ENCODE results near the gene GANAB. TPM values are rescaled to one million over a fixed set of nuclear protein-coding genes. Genes with fewer than 3 reads are reported as not detected.

The GANAB gene
- total and polyA plus RNA-seq, 4 donors, result 45.2 to 209 (median 148) TPM

GRCh38 chr11:62601372-62602140 lies 44.9 kb downstream of the GANAB start, which contains the start of gene MTA2:
Gene MTA2, minus strand, starts transcription at chr11:62601865. Its CDS starts 415 bp downstream, at chr11:62601450.
- TF ChIP-seq FOXA2 (IDR thresholded peaks at IDR 0.05) (no peak), RXRA (IDR thresholded peaks at IDR 0.05) (no peak), SP1 (IDR thresholded peaks at IDR 0.05) (peak; percentile 51), RAD21 (IDR thresholded peaks at IDR 0.05) (no peak), NR2F2 (IDR thresholded peaks at IDR 0.05) (peak; percentile 50), FOXA1 (IDR thresholded peaks at IDR 0.05) (peak; percentile 21), HNF4G (IDR thresholded peaks at IDR 0.05) (peak; percentile 92), EGR1 (IDR thresholded peaks at IDR 0.05; ENCODE audit: low read depth in 2 of 2) (peak; percentile 30 to 64), ZBTB33 (IDR thresholded peaks at IDR 0.05) (peak; percentile 94), GABPA (IDR thresholded peaks at IDR 0.05 in 1 of 2, conservative IDR thresholded peaks at IDR 0.05 in 1 of 2) (peak; percentile 67 to 87), MAX (IDR thresholded peaks at IDR 0.05) (no peak), YY1 (IDR thresholded peaks at IDR 0.05) (peak; percentile 36), ATF3 (IDR thresholded peaks at IDR 0.05) (no peak), TAF1 (conservative IDR thresholded peaks at IDR 0.05) (no peak), HNF4A (conservative IDR thresholded peaks at IDR 0.05) (no peak), JUND (IDR thresholded peaks at IDR 0.05) (no peak)
- TF ChIP-seq, protein P1, sequence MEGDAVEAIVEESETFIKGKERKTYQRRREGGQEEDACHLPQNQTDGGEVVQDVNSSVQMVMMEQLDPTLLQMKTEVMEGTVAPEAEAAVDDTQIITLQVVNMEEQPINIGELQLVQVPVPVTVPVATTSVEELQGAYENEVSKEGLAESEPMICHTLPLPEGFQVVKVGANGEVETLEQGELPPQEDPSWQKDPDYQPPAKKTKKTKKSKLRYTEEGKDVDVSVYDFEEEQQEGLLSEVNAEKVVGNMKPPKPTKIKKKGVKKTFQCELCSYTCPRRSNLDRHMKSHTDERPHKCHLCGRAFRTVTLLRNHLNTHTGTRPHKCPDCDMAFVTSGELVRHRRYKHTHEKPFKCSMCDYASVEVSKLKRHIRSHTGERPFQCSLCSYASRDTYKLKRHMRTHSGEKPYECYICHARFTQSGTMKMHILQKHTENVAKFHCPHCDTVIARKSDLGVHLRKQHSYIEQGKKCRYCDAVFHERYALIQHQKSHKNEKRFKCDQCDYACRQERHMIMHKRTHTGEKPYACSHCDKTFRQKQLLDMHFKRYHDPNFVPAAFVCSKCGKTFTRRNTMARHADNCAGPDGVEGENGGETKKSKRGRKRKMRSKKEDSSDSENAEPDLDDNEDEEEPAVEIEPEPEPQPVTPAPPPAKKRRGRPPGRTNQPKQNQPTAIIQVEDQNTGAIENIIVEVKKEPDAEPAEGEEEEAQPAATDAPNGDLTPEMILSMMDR (IDR thresholded peaks at IDR 0.05; ENCODE audit: low read depth, low read length, missing input control), result no peak
- TF ChIP-seq, protein P2, sequence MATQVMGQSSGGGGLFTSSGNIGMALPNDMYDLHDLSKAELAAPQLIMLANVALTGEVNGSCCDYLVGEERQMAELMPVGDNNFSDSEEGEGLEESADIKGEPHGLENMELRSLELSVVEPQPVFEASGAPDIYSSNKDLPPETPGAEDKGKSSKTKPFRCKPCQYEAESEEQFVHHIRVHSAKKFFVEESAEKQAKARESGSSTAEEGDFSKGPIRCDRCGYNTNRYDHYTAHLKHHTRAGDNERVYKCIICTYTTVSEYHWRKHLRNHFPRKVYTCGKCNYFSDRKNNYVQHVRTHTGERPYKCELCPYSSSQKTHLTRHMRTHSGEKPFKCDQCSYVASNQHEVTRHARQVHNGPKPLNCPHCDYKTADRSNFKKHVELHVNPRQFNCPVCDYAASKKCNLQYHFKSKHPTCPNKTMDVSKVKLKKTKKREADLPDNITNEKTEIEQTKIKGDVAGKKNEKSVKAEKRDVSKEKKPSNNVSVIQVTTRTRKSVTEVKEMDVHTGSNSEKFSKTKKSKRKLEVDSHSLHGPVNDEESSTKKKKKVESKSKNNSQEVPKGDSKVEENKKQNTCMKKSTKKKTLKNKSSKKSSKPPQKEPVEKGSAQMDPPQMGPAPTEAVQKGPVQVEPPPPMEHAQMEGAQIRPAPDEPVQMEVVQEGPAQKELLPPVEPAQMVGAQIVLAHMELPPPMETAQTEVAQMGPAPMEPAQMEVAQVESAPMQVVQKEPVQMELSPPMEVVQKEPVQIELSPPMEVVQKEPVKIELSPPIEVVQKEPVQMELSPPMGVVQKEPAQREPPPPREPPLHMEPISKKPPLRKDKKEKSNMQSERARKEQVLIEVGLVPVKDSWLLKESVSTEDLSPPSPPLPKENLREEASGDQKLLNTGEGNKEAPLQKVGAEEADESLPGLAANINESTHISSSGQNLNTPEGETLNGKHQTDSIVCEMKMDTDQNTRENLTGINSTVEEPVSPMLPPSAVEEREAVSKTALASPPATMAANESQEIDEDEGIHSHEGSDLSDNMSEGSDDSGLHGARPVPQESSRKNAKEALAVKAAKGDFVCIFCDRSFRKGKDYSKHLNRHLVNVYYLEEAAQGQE (IDR thresholded peaks at IDR 0.05), result no peak
- peak within 1 kb of the TSS; percentile 82 to 87 (median 87) for H3K4me3 ChIP-seq (ENCODE audit: low read depth in 1 of 3, low read length in 3 of 3)
- peak within 1 kb of the TSS; percentile 89 to 92 for H3K9ac ChIP-seq (ENCODE audit: low read depth in 1 of 2, low read length in 2 of 2)
- peak within 1 kb of the TSS; percentile 89 to 90 for H3K27ac ChIP-seq (ENCODE audit: low read depth in 1 of 2, low read length in 2 of 2)
- DNase-seq (ENCODE audit: low spot score), result peak; percentile 100
- under 1% methylated on average over 83 of the region's 83 CpGs for WGBS
- H3K4me1 ChIP-seq (ENCODE audit: control insufficient read depth in 4 of 4, insufficient read depth in 4 of 4, low read length in 3 of 4), result peaks cover 8 to 40% (median 26%) of the 10 kb centered on the region in 4 donors
- H3K9me3 ChIP-seq (ENCODE audit: control insufficient read depth in 4 of 4, low read length in 3 of 4), result no peaks in the 10 kb centered on the region
- H3K36me3 ChIP-seq (ENCODE audit: control insufficient read depth in 4 of 4, insufficient read depth in 3 of 4, low read depth in 1 of 4, low read length in 3 of 4), result peaks cover 4 to 24% (median 15%) of the 10 kb centered on the region in 4 donors
- H3K27me3 ChIP-seq (ENCODE audit: control insufficient read depth in 4 of 4, insufficient read depth in 4 of 4, low read length in 3 of 4), result no peaks in the 10 kb centered on the region
